A673 (cell line): ENCODE measurements around the gene TP53I3. TPM values are rescaled to one million over a fixed set of nuclear protein-coding genes. Genes with fewer than 3 reads are reported as not detected.
"Not testable (repeated sequence)": the region's sequence is repeated elsewhere in the genome, so short reads cannot be mapped to it uniquely, and the experiment has no call there.

Experiments
- BruUV-seq: library from RNA; stranded (reverse); fragments of 400-500 nt; replicated peaks from 2 replicates; lab custom pipeline; 2021; lab: Mats Ljungman, UMichigan
- CTCF ChIA-PET: fragments of 300-600 bp; sonication (Branson Sonifier 250); formaldehyde crosslinking; loops from one replicate; lab custom pipeline; 2022; ENCODE audit warnings: antibody characterized with exemption; lab: Charles Lee
- POLR2A ChIA-PET: fragments of 300-600 bp; sonication (Branson Sonifier 250); formaldehyde crosslinking; loops from one replicate; lab custom pipeline; 2022; ENCODE audit warnings: antibody characterized with exemption; ENCODE audit not compliant: low non-redundant PET; lab: Charles Lee
- DNase-seq: peaks from one replicate; pipeline ENCODE4 v3.0.0-alpha.2; 2015; ENCODE audit warnings: low spot score
- H3K27ac ChIP-seq: fragments of 200-600 bp; sonication (generic); 2 replicates; pipeline ENCODE4 v1.5.1; 2016; ENCODE audit warnings: mixed run types, low read depth, mild to moderate bottlenecking, mixed read lengths, antibody characterized with exemption, low read length; ENCODE audit not compliant: poor library complexity, severe bottlenecking
- H3K27me3 ChIP-seq: fragments of 200-600 bp; sonication (generic); replicated peaks from 2 replicates; pipeline ENCODE4 v1.6.1; 2017; ENCODE audit warnings: mixed run types, low read depth, mild to moderate bottlenecking, mixed read lengths, antibody characterized with exemption, low read length; ENCODE audit not compliant: insufficient read depth, poor library complexity
- H3K36me3 ChIP-seq: fragments of 200-600 bp; sonication (generic); 2 replicates; pipeline ENCODE4 v1.6.1; 2016; ENCODE audit warnings: mixed run types, mild to moderate bottlenecking, mixed read lengths, antibody characterized with exemption, low read length; ENCODE audit not compliant: insufficient read depth, poor library complexity, severe bottlenecking
- H3K4me1 ChIP-seq: fragments of 200-600 bp; sonication (generic); 2 replicates; pipeline ENCODE4 v1.6.1; 2017; ENCODE audit warnings: mixed run types, mild to moderate bottlenecking, mixed read lengths, antibody characterized with exemption, low read length; ENCODE audit not compliant: insufficient read depth, poor library complexity, severe bottlenecking
- H3K4me3 ChIP-seq: fragments of 200-600 bp; sonication (generic); 2 replicates; pipeline ENCODE4 v1.5.1; 2016; ENCODE audit warnings: low read depth, mixed run types, mild to moderate bottlenecking, mixed read lengths, low read length; ENCODE audit not compliant: poor library complexity, severe bottlenecking
- H3K9me3 ChIP-seq: fragments of 200-600 bp; sonication (generic); 2 replicates; pipeline ENCODE4 v1.6.1; 2016; ENCODE audit warnings: mixed run types, low read depth, mild to moderate bottlenecking, mixed read lengths, antibody characterized with exemption, low read length; ENCODE audit not compliant: poor library complexity, severe bottlenecking
- CTCF ChIP-seq: fragments of 300-800, 200-600 bp; sonication (generic); conservative IDR thresholded peaks from 2 replicates; pipeline ENCODE4 v1.5.1; 2017; ENCODE audit warnings: low read depth, mild to moderate bottlenecking, antibody characterized with exemption, low read length, moderate library complexity, mixed read lengths
- EZH2 ChIP-seq: fragments of 200-600 bp; sonication (generic); IDR thresholded peaks from 2 replicates; pipeline ENCODE4 v1.6.1; 2017; ENCODE audit warnings: borderline replicate concordance, low read depth, mild to moderate bottlenecking, mixed read lengths, antibody characterized with exemption, low read length; ENCODE audit not compliant: poor library complexity, severe bottlenecking
- intact Hi-C: fragments of 100-400 bp; cut with micrococcal nuclease; formaldehyde crosslinking; loops from one replicate; pipeline ENCODE4 v1.10.0; 2022; ENCODE audit not compliant: unreplicated experiment
- total RNA-seq: library from RNA; stranded (reverse); gene quantifications from 2 replicates; pipeline ENCODE4 v1.2.3, GENCODE V29; 2021

TP53I3 gene
- total RNA-seq, 1 experiment from 2014 or later: 2.8 TPM

GRCh38 chr2:24115057-24115456 is 30.4 kb upstream of the TP53I3 start:
- POLR2A ChIA-PET: no interaction called here
- TF ChIP-seq EZH2: no peak
- H3K27ac ChIP-seq: no peak overlapping the region
- no TSS peak for BruUV-seq
- CTCF ChIA-PET: no interaction called here
- no peaks in the 10 kb centered on the region for H3K27me3 ChIP-seq
- H3K36me3 ChIP-seq: no peaks in the 10 kb centered on the region
- no peaks in the 10 kb centered on the region for H3K9me3 ChIP-seq
- intact Hi-C loops: no loop called here
- no peak for DNase-seq
- no peak overlapping the region for H3K4me3 ChIP-seq
- H3K4me1 ChIP-seq: no peaks in the 10 kb centered on the region

- Histone ChIP-seq H3K9me3 (no peaks in the 10 kb centered on the region), H3K27ac (no peak overlapping the region), H3K27me3 (no peaks in the 10 kb centered on the region), H3K4me1 (no peaks in the 10 kb centered on the region), H3K36me3 (no peaks in the 10 kb centered on the region), H3K4me3 (no peak overlapping the region)
- no peak for DNase-seq
- POLR2A ChIA-PET: no interaction called here
- intact Hi-C loops: no loop called here
- CTCF ChIA-PET: no interaction called here
- BruUV-seq: no TSS peak
- TF ChIP-seq CTCF: no peak
- no peak for TF ChIP-seq EZH2
Observed at GRCh38 chr2:24111407-24111901, 26.8 kb upstream of the TP53I3 start.

- Histone ChIP-seq H3K36me3 (no peaks in the 10 kb centered on the region), H3K27ac (no peak overlapping the region), H3K27me3 (no peaks in the 10 kb centered on the region), H3K4me1 (no peaks in the 10 kb centered on the region), H3K4me3 (no peak overlapping the region), H3K9me3 (no peaks in the 10 kb centered on the region)
- ChIA-PET POLR2A (no interaction called here), CTCF (no interaction called here)
- intact Hi-C loops: no loop called here
- DNase-seq: no peak
- no peak for TF ChIP-seq EZH2
- TF ChIP-seq CTCF: no peak
- no TSS peak for BruUV-seq
Observed at GRCh38 chr2:24110660-24111303, 26.1 kb upstream of the TP53I3 start.

- DNase-seq, intact Hi-C loops, BruUV-seq, H3K4me1 ChIP-seq, H3K27me3 ChIP-seq, H3K4me3 ChIP-seq, H3K36me3 ChIP-seq, H3K27ac ChIP-seq, H3K9me3 ChIP-seq, CTCF ChIA-PET: not testable (repeated sequence)
- POLR2A ChIA-PET: interaction anchor here (0.6 kb wide), 1 partner anchor 50 kb away, joined by 5 read pairs; no protein-coding TSS in a partner anchor
Observed at GRCh38 chr2:24109431-24109830, 24.8 kb upstream of the TP53I3 start.
